GM12872 (cell line): Measurements from ENCODE around the gene EMILIN2.

Source experiments
- CTCF ChIP-seq: IDR thresholded peaks from 3 replicates; pipeline ENCODE4 v1.5.1; 2011; ENCODE audit warnings: low read depth, mild to moderate bottlenecking, low read length, moderate library complexity; ENCODE audit not compliant: insufficient read depth

EMILIN2 gene

GRCh38 chr18:2920546-2921343 is 73.9 kb downstream of the EMILIN2 start:
- TF ChIP-seq CTCF, result no peak

- TF ChIP-seq CTCF, result no peak
These were observed 75.0 kb downstream of the EMILIN2 start for GRCh38 chr18:2921778-2922177.

GRCh38 chr18:2923464-2923863 is 76.7 kb downstream of the EMILIN2 start:
- TF ChIP-seq CTCF, result no peak

GRCh38 chr18:2924920-2925319 is 78.1 kb downstream of the EMILIN2 start:
- TF ChIP-seq CTCF, result no peak

GRCh38 chr18:2926528-2926927 is 79.7 kb downstream of the EMILIN2 start:
- TF ChIP-seq CTCF, result no peak

- TF ChIP-seq CTCF, result no peak
These were observed 80.9 kb downstream of the EMILIN2 start for GRCh38 chr18:2927745-2928144.

GRCh38 chr18:2932247-2933181 is 85.7 kb downstream of the EMILIN2 start:
- peak; percentile 55; the same call in 2 of the 3 replicates for TF ChIP-seq CTCF
